Measurements from ENCODE around the gene DDX49.
A peak's percentile ranks its signal among the peaks of the same experiment; 100 is the strongest.

The DDX49 gene, protein sequence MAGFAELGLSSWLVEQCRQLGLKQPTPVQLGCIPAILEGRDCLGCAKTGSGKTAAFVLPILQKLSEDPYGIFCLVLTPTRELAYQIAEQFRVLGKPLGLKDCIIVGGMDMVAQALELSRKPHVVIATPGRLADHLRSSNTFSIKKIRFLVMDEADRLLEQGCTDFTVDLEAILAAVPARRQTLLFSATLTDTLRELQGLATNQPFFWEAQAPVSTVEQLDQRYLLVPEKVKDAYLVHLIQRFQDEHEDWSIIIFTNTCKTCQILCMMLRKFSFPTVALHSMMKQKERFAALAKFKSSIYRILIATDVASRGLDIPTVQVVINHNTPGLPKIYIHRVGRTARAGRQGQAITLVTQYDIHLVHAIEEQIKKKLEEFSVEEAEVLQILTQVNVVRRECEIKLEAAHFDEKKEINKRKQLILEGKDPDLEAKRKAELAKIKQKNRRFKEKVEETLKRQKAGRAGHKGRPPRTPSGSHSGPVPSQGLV

DNA sequence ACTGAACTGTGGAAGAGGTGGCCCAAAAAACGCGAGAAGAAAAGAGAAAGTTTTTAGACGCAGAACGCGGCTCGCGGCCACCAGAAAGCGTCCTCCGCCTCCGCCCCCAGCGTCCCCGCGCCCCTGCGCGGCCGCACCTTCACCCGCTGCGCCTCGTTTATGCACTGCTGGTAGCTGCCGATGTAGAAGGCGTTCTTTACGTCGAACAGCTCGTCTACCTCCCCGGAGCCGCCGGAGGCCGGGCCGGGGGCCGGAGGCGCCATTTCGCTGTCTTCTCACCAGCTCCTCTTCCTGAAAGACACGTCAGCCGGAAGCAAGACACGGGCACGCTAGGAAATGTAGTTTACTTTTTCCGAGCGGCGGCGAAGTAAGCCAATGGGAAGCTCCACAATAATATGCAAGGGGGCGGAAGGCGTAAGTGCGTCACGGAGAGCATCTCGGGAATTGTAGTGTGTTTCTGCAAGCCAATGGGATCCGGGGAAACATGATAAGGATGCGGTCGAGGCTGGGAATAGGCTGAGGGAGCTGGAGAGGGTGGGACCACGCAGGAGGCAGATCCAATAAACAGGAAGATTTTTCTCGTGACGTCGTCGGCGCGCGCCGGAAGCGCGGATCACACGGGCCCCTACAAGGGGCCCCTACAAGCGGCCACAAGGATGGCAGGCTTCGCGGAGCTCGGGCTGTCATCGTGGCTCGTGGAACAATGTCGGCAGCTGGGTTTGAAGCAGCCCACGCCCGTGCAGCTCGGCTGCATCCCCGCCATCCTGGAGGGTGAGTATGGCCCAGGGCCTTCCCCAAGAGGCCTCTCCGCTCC, at the start of gene DDX49, which contains the start of gene COPE:
Gene DDX49, plus strand, starts transcription at position 630 of the 814 bp plus-strand sequence. Its CDS starts 27 bp downstream, at position 657.
Gene COPE, minus strand, starts transcription at position 302 of the 814 bp plus-strand sequence. Its CDS starts 39 bp downstream, at position 263.
- H3K27ac Mint-ChIP-seq, result peak within 1 kb of the TSS; percentile 97
- peaks cover 39% of the 10 kb centered on the region for H3K4me1 Mint-ChIP-seq (ENCODE audit: low read depth)
- peak within 1 kb of the TSS; percentile 99 for H3K4me3 Mint-ChIP-seq
- H3K27me3 Mint-ChIP-seq, result no peaks in the 10 kb centered on the region
- no peaks in the 10 kb centered on the region for H3K36me3 Mint-ChIP-seq
- no peaks in the 10 kb centered on the region for H3K9me3 Mint-ChIP-seq (ENCODE audit: low read depth)

DNA sequence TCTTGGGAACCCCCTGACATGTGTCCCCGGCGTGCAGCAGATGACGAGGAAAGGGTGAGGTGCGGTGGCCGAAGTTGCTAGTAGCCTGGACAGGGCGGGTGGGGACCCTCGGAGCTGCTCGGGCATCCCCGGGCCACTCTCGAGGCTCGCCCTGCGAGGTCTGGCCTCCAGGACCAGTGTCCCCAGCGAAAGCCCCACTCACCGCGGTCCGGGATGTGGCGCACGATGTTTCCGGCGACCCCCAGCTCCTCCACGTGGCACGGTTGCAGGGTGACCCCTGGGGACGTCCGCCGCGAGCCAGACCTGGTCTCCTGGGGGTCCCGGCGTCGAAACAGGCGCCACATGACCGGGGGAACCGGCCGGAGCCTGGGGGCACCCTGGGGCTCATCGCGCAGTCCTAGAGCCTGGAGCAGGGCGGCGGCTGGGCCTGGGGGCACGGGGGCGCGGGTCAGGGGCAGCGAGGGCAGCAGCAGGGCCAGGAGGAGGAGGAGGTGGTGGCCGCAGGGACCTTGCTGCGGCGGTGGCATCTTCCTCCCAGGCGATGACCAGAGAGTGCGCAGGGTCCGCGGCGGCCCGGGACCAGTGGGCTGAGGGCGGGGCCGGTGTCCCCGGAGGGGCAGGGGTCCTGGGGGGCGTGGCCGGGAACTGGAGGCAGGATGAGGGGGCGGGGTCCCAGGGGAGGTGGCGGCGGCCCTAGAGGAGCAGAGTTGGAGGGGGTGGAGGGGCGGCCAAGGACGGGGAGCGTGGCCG, 49.6 kb upstream of the DDX49 start:
- Mint-ChIP-seq H3K27ac (no peak overlapping the region), H3K9me3 (ENCODE audit: low read depth) (no peaks in the 10 kb centered on the region), H3K36me3 (peaks cover 3% of the 10 kb centered on the region), H3K27me3 (no peaks in the 10 kb centered on the region), H3K4me3 (no peak overlapping the region), H3K4me1 (ENCODE audit: low read depth) (peaks cover 11% of the 10 kb centered on the region)

DNA sequence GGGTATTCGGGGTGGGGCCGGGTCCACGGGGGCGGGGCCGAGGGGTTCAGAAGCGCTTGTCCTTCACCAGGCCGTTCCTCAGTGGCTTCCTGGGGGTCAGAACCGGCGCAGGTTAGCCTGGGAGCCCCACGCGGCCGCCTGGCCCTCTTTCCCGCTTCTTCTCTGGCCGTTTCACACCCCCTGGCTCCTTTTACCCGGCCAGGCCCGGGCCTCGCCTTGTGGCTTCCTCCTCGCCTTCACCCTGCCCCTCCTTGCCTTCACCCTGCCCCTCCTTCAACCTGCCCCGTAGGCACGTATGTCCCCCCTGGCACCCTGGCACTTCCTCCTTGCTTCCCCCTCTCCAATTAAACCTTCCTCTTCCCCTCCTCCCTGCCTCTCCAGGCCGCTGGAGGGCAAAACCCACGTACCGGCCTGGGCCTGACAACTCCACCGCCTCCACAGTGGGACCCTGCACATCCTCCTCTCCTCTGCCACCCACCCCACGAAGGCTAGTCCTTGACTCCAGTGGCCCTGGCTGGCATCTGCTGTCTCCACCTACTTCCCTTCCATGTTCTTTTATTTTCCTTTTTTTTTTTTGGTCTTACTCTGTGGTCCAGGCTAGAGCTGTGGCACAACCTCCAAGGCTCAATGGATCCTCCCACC, 48.9 kb upstream of the DDX49 start:
- Mint-ChIP-seq H3K27ac (no peak overlapping the region), H3K4me3 (peak overlapping the region; percentile 61), H3K4me1 (ENCODE audit: low read depth) (peaks cover 11% of the 10 kb centered on the region)

DNA sequence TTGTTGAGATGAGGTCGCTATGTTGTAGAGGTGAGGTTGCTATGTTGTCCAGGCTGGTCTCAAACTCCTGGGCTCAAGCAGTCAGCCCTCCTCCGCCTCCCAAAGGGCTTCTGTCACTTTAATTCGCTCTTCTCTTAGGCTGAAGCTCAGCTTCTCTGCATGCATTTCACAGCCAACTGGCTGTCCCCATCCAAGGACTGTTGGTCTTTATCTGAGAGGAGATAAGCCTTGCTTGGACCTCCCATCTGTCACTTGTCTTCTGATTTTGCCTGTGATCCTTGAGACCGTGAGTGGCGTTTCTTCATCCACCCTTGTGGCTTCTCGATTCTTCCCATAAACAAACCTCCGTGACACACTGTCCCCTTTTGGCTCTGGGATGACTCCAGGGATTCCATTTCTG, 48.0 kb upstream of the DDX49 start:
- H3K27me3 Mint-ChIP-seq, result no peaks in the 10 kb centered on the region
- H3K9me3 Mint-ChIP-seq (ENCODE audit: low read depth), result no peaks in the 10 kb centered on the region
- H3K27ac Mint-ChIP-seq, result no peak overlapping the region
- no peak overlapping the region for H3K4me3 Mint-ChIP-seq
- H3K36me3 Mint-ChIP-seq, result peaks cover 3% of the 10 kb centered on the region
- H3K4me1 Mint-ChIP-seq (ENCODE audit: low read depth), result peaks cover 10% of the 10 kb centered on the region

More for the DNA sequence above, 48.9 kb upstream of the DDX49 start:
- H3K9me3 Mint-ChIP-seq (ENCODE audit: low read depth), result no peaks in the 10 kb centered on the region
- H3K36me3 Mint-ChIP-seq, result peaks cover 3% of the 10 kb centered on the region
- no peaks in the 10 kb centered on the region for H3K27me3 Mint-ChIP-seq

DNA sequence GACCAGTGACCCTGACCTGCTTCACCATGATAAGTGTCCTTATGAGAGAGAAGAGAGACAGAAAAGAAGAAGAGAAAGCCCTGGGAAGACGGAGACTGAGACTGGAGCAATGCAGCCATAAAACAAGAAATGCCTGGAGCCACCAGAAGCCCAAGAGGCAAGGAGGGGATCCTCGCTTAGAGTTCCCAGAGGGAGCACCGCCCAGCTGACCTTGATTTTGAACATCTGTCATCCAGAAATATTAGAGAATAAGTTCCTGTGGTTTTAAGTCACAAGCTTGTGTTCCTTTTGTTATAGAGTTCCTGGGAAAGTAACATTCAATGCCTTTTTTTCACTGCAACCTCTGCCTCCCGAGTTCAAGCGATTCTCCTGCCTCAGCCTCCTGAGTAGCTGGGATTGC, 43.8 kb upstream of the DDX49 start:
- Mint-ChIP-seq H3K4me3 (no peak overlapping the region), H3K36me3 (peaks cover 3% of the 10 kb centered on the region), H3K27me3 (no peaks in the 10 kb centered on the region), H3K4me1 (ENCODE audit: low read depth) (peaks cover 9% of the 10 kb centered on the region), H3K27ac (no peak overlapping the region), H3K9me3 (ENCODE audit: low read depth) (no peaks in the 10 kb centered on the region)

DNA sequence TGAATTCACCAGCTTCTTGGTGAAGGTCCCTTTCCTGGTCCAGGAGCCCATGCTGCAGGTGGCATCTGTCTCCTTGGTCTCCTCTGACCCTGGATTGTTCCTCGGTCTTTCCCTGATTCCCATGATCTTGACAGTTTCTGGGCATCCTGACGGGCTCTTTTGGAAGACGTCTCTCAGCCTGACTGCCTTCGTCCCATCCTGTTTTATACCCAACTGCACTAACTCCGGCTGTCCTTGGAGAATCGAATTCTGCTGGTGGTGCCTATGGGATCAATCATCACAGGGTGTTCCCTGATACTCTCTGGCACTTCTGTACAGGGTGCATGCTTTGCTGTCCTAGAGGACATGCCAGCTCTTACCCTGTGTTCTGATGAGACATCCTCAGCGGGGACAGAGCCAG, 42.6 kb upstream of the DDX49 start:
- H3K4me1 Mint-ChIP-seq (ENCODE audit: low read depth), result peaks cover 2% of the 10 kb centered on the region

DNA sequence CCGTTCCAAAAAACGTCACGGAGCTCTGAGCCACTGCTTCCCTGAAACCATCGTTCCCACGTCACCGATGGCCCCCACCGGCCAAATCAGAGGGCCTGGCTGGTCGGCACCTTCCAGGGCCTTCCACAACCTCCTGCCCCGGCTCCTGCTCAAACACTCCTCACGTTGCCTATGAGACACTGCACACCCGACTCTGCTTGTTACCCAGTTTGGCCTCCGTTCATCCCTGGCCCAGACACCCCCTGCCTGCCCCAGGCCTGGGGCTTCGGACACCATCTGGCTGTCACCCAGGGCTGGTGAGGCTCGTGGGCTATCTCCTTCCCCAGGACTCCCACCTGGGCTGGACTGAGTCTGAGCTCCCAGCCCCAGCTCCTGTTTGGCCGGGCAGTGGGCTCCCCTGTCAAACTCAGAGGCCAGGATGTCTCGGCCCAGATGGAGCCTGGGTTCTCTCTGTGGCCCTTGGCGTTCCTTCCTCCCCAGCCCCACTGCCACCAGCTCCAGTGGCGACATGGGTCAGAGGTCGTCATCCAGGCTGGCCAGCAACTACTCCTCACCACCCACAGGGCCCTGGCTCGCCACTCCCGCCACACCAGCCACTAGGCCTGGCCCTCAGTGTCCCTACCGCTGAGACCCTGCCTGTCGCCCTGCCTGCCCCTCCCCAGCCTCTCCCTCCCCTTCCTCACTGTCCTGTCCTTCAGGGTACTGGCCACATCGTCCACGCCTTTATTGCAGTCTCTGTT, 41.3 kb upstream of the DDX49 start:
- Mint-ChIP-seq H3K4me3 (no peak overlapping the region), H3K9me3 (ENCODE audit: low read depth) (no peaks in the 10 kb centered on the region), H3K27ac (no peak overlapping the region), H3K4me1 (ENCODE audit: low read depth) (no peaks in the 10 kb centered on the region), H3K27me3 (no peaks in the 10 kb centered on the region), H3K36me3 (peaks cover 3% of the 10 kb centered on the region)

More for the DNA sequence above, 42.6 kb upstream of the DDX49 start:
- no peaks in the 10 kb centered on the region for H3K27me3 Mint-ChIP-seq
- H3K27ac Mint-ChIP-seq, result no peak overlapping the region
- H3K9me3 Mint-ChIP-seq (ENCODE audit: low read depth), result no peaks in the 10 kb centered on the region
- H3K36me3 Mint-ChIP-seq, result peaks cover 3% of the 10 kb centered on the region
- H3K4me3 Mint-ChIP-seq, result no peak overlapping the region

DNA sequence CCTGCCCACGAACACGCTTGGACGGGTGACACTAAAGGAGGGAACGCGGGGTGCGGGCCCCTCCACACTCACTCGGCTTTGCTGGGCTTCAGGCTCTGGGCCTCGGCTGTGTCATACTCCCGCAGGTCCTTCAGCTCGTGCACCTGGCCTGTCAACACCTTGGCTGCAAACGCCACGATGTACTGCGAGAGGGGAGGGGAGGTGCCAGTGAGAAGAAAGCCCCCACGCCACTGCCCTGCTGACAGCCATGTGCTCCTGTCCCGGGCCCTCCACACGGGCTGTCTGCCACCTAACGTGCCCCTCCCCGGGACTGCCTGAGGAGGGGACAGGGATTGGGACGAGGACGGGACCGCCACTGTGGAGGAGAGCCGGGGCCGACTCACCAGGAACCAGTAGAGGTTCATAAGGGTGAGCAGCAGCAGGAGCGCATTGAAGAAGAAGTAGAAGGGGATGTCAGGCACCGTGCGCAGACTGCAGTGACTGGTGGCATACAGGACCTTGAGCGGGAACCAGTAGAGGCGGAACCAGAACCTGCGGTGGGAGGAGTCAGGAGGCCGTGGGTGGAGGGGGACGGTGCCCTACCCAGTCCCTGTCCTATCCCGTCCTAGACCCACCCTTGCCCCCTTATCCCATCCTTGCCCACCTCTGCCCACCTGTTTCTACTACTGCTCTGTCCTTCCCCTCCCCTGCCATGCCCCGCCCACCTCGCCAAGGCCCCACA, 40.5 kb upstream of the DDX49 start:
- Mint-ChIP-seq H3K36me3 (peaks cover 3% of the 10 kb centered on the region), H3K27ac (no peak overlapping the region), H3K9me3 (ENCODE audit: low read depth) (no peaks in the 10 kb centered on the region), H3K4me3 (no peak overlapping the region), H3K27me3 (no peaks in the 10 kb centered on the region), H3K4me1 (ENCODE audit: low read depth) (no peaks in the 10 kb centered on the region)

DNA sequence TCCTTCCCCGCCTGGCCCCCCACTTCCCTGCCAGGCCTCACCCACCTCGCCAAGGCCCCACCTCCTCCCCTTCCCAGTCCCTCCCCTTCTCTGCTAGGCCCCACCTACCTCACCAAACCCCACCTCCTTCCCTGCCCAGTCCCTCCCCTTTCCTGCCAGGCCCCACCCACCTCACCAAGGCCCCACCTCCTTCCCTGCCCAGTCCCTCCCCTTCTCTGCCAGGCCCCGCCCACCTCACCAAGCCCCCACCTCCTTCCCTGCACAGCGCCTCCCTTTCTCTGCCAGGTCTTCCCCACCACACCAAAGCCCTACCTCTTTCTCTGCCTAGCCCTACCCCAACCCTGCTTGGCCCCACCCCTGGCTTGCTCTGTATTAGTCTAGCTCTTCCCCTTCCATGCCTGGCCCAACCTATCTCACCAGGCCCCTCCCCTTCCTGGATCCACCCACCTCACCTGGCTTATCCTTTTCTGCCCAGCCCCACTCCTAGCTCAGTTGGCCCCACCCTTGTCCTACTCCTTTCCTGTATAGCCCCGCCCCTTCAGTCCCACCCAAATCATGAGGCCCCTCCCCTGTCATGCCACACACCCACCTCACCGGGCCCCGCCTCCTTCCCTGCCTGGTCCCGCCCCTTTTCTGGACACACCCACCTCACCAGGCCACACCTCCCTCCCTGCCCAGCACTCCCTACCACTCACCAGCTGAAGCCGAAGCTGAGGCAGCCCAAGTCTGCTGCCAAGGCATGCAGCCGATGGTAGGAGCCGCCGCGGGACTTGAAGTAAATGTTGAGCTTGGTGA, 39.7 kb upstream of the DDX49 start:
- no peaks in the 10 kb centered on the region for H3K36me3 Mint-ChIP-seq
- H3K27ac Mint-ChIP-seq, result no peak overlapping the region
- H3K9me3 Mint-ChIP-seq (ENCODE audit: low read depth), result no peaks in the 10 kb centered on the region
- no peak overlapping the region for H3K4me3 Mint-ChIP-seq
- no peaks in the 10 kb centered on the region for H3K4me1 Mint-ChIP-seq (ENCODE audit: low read depth)
- no peaks in the 10 kb centered on the region for H3K27me3 Mint-ChIP-seq

DNA sequence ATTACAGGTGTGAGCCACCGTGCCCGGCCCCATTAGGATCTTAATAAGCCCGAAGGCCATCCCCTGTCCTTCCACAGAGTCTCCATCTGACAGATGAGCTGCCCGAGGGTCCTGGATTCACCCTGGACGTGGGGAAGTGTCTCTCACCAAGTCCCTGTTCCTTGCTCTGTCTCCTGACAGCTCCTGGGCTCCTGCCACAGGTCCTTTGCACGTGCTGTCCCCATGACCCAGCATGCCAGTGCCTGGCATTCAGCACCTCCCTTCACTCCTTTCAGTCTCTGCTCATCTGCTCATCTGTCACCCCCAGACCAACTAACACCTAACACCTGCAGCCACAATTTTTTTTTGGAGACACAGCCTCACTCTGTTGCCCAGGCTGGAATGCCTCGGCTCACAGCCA, 38.0 kb upstream of the DDX49 start:
- Mint-ChIP-seq H3K4me3 (no peak overlapping the region), H3K4me1 (ENCODE audit: low read depth) (no peaks in the 10 kb centered on the region), H3K27me3 (no peaks in the 10 kb centered on the region), H3K27ac (no peak overlapping the region), H3K36me3 (no peaks in the 10 kb centered on the region), H3K9me3 (ENCODE audit: low read depth) (no peaks in the 10 kb centered on the region)

DNA sequence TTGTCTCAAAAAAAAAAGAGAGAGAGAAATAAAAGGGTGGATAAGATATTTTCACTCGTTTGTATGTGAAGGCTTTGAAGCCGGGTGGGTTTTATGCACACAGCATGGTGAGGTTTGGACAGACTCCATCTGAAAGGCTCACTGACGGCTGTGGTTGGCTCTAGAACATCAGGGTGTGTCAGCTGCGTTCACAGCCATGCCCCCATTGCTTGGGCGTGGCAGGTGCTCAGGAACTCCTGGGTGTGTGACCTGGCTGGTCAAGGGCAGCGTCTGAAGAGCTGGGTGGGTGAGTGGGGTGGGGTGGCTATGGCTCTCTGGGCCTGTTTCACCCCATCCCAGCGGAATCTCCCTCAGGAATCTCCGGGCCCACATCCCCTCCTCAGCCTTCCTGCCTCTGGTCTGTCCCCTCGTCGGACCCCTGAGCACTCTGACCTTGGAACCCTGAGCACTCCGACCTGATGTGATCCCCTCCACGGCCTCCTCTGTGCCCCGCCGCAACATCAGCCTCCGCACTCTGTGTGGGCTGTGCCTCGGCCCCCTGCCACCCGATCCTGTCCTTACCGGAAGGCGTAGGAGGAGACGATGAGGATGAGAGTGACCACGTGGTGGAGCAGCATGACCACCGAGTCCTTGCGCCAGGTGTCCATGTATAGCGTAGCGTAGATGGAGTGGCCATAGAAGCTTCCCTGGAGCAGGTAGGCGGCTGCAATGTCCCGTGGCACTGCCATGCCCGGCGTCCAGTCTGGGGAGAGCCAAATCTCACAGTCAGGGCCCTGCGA, 35.8 kb upstream of the DDX49 start:
- Mint-ChIP-seq H3K9me3 (ENCODE audit: low read depth) (no peaks in the 10 kb centered on the region), H3K4me3 (no peak overlapping the region), H3K4me1 (ENCODE audit: low read depth) (no peaks in the 10 kb centered on the region), H3K27me3 (peaks cover 3% of the 10 kb centered on the region), H3K27ac (no peak overlapping the region), H3K36me3 (peaks cover 4% of the 10 kb centered on the region)

DNA sequence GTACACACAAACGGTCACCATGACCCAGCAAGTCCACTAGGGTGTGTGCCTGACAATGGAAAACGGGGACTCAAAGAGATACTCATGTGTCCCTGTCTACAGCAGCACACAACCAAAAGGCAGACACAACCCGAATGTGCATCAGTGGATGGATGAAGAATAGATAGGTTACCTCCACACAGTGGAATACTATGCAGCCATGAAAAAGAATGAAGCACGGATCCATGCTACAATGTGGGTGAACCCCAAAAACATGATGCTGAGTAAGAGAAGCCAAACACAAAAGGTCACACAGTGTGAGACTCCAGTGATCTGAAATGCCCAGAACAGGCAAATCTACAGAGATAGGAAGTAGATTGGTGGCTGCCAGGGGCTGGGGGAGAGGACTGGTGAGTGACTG, 32.5 kb upstream of the DDX49 start:
- Mint-ChIP-seq H3K4me3 (no peak overlapping the region), H3K4me1 (ENCODE audit: low read depth) (no peaks in the 10 kb centered on the region), H3K27ac (no peak overlapping the region), H3K9me3 (ENCODE audit: low read depth) (no peaks in the 10 kb centered on the region), H3K27me3 (peaks cover 4% of the 10 kb centered on the region), H3K36me3 (peaks cover 4% of the 10 kb centered on the region)
